DND-41 (cell line): Measurements from ENCODE around the gene SLC35C1.

ENCODE experiments used
- EZH2 ChIP-seq: IDR thresholded peaks from 3 replicates; pipeline ENCODE4 v1.6.1; 2012; ENCODE audit warnings: borderline replicate concordance, low read depth, mild to moderate bottlenecking, moderate library complexity, low read length, inconsistent platforms; ENCODE audit not compliant: severe bottlenecking
- TF ChIP-seq, protein P1 (sequence below): IDR thresholded peaks from 2 replicates; pipeline ENCODE4 v1.5.1; 2012; ENCODE audit warnings: borderline replicate concordance, low read length, moderate library complexity, mild to moderate bottlenecking; ENCODE audit not compliant: poor library complexity, severe bottlenecking; ENCODE audit errors: extremely low read depth

- TF ChIP-seq, protein P1, sequence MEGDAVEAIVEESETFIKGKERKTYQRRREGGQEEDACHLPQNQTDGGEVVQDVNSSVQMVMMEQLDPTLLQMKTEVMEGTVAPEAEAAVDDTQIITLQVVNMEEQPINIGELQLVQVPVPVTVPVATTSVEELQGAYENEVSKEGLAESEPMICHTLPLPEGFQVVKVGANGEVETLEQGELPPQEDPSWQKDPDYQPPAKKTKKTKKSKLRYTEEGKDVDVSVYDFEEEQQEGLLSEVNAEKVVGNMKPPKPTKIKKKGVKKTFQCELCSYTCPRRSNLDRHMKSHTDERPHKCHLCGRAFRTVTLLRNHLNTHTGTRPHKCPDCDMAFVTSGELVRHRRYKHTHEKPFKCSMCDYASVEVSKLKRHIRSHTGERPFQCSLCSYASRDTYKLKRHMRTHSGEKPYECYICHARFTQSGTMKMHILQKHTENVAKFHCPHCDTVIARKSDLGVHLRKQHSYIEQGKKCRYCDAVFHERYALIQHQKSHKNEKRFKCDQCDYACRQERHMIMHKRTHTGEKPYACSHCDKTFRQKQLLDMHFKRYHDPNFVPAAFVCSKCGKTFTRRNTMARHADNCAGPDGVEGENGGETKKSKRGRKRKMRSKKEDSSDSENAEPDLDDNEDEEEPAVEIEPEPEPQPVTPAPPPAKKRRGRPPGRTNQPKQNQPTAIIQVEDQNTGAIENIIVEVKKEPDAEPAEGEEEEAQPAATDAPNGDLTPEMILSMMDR, result no peak
- no peak for TF ChIP-seq EZH2
Observed at GRCh38 chr11:45757672-45758071, 47.3 kb upstream of the SLC35C1 start.
